D721Med (cell line): ENCODE data around the gene STARD3NL.
"Not testable (repeated sequence)": the region's sequence is repeated elsewhere in the genome, so short reads cannot be mapped to it uniquely, and the experiment has no call there.

Source experiments
- DNase-seq: peaks from one replicate; pipeline ENCODE4 v3.0.0; 2011; ENCODE audit warnings: low spot score; ENCODE audit not compliant: insufficient read length
- FAIRE-seq: peaks from 2 replicates; lab custom pipeline; 2011; peaks lifted over from hg19 to GRCh38; lab: Jason Lieb, UNC
- CTCF ChIP-seq: IDR thresholded peaks from 2 replicates; pipeline ENCODE4 v1.5.1; 2012; ENCODE audit warnings: mild to moderate bottlenecking, control low read depth; ENCODE audit not compliant: insufficient read depth; ENCODE audit errors: missing control alignments

The STARD3NL gene

GRCh38 chr7:38257350-38257677 lies 79.3 kb downstream of the STARD3NL start:
- FAIRE-seq = no peak

GRCh38 chr7:38259157-38259556 lies 81.1 kb downstream of the STARD3NL start:
- not testable (repeated sequence) for DNase-seq, FAIRE-seq

More at GRCh38 chr7:38257350-38257677, 79.3 kb downstream of the STARD3NL start:
- TF ChIP-seq CTCF = no peak
- DNase-seq = no peak

- not testable (repeated sequence) for FAIRE-seq
These were observed 83.6 kb downstream of the STARD3NL start for GRCh38 chr7:38261601-38262000.

GRCh38 chr7:38262026-38262425 lies 84.0 kb downstream of the STARD3NL start:
- not testable (repeated sequence) for FAIRE-seq

More at GRCh38 chr7:38261601-38262000, 83.6 kb downstream of the STARD3NL start:
- DNase-seq = not testable (repeated sequence)

GRCh38 chr7:38262545-38262944 lies 84.5 kb downstream of the STARD3NL start:
- no peak for TF ChIP-seq CTCF
- no peak for FAIRE-seq
- no peak for DNase-seq

More at GRCh38 chr7:38262026-38262425, 84.0 kb downstream of the STARD3NL start:
- not testable (repeated sequence) for DNase-seq

GRCh38 chr7:38263274-38263673 lies 85.2 kb downstream of the STARD3NL start:
- not testable (repeated sequence) for DNase-seq, FAIRE-seq

- FAIRE-seq, DNase-seq: not testable (repeated sequence)
These were observed 86.6 kb downstream of the STARD3NL start for GRCh38 chr7:38264602-38265001.

- not testable (repeated sequence) for DNase-seq, FAIRE-seq
These were observed 87.9 kb downstream of the STARD3NL start for GRCh38 chr7:38265958-38266357.

- not testable (repeated sequence) for FAIRE-seq
These were observed 91.8 kb downstream of the STARD3NL start for GRCh38 chr7:38269704-38270346.

GRCh38 chr7:38270405-38270804 lies 92.4 kb downstream of the STARD3NL start:
- FAIRE-seq, DNase-seq: not testable (repeated sequence)

More at GRCh38 chr7:38269704-38270346, 91.8 kb downstream of the STARD3NL start:
- not testable (repeated sequence) for DNase-seq

GRCh38 chr7:38273286-38273995 lies 95.4 kb downstream of the STARD3NL start, which contains the start of gene TARP:
TARP (minus strand) TSS chr7:38273636.
- no peak for DNase-seq
- no peak for FAIRE-seq
- no peak for TF ChIP-seq CTCF
